ENCODE measurements around the gene PRPF40A. TPM values are rescaled to one million over a fixed set of nuclear protein-coding genes. Genes with fewer than 3 reads are reported as not detected.
"Not testable (repeated sequence)": the region's sequence is repeated elsewhere in the genome, so short reads cannot be mapped to it uniquely, and the experiment has no call there.

The PRPF40A gene
- total and polyA plus RNA-seq, 2 experiments from 2014 or later: 86.1 to 112 TPM

GRCh38 chr2:152743002-152743401, 25.7 kb upstream of the PRPF40A start:
- in situ Hi-C loops (cut with MboI): loop anchor here (25.0 kb wide), 1 partner anchor 769 kb away; no protein-coding TSS in a partner anchor
- TF ChIP-seq EZH2phosphoT487 (IDR thresholded peaks at IDR 0.05; ENCODE audit: insufficient read depth, low read depth) (no peak), EZH2 (IDR thresholded peaks at IDR 0.05; ENCODE audit: insufficient read depth, poor library complexity, severe bottlenecking) (no peak)

GRCh38 chr2:152740743-152741328, 23.6 kb upstream of the PRPF40A start:
- Histone ChIP-seq H3K27me3 (replicated peaks; ENCODE audit: insufficient read depth) (no peaks in the 10 kb centered on the region), H4K20me1 (ENCODE audit: insufficient read depth) (no peaks in the 10 kb centered on the region), H3K79me2 (ENCODE audit: insufficient read depth) (0 out of 2 replicates have a peak, but pooled peaks cover 9% of the 10 kb centered on the region), H3K4me3 (no peak overlapping the region), H2AFZ (no peak overlapping the region), H3K27ac (no peak overlapping the region), H3K9ac (no peak overlapping the region), H3K4me1 (ENCODE audit: insufficient read depth) (no peaks in the 10 kb centered on the region), H3K4me2 (ENCODE audit: unreplicated experiment) (no peak overlapping the region), H3F3A (ENCODE audit: insufficient read depth) (no peaks in the 10 kb centered on the region), H3K9me2 (ENCODE audit: insufficient read depth) (no peaks in the 10 kb centered on the region), H3K9me3 (ENCODE audit: low read depth) (no peaks in the 10 kb centered on the region), H3K36me3 (ENCODE audit: low read depth) (peaks cover 7% of the 10 kb centered on the region; the same call in 1 of the 2 replicates)
- peak; percentile 77 for DNase-seq
- TF ChIP-seq EZH2phosphoT487 (IDR thresholded peaks at IDR 0.05; ENCODE audit: insufficient read depth, low read depth) (no peak), EZH2 (IDR thresholded peaks at IDR 0.05; ENCODE audit: insufficient read depth, poor library complexity, severe bottlenecking) (no peak)
- 7 to 12% methylated on average over 2 of the region's 2 CpGs for WGBS, 2 experiments (ENCODE audit: low coverage in 1 of 2, low lambda C conversion rate in 2 of 2, missing lambda C conversion rate in 2 of 2)
- in situ Hi-C loops (cut with MboI): loop anchor here (25.0 kb wide), 1 partner anchor 771 kb away; no protein-coding TSS in a partner anchor

More at GRCh38 chr2:152743002-152743401, 25.7 kb upstream of the PRPF40A start:
- no peaks in the 10 kb centered on the region for H3F3A ChIP-seq (ENCODE audit: insufficient read depth)
- H3K27me3 ChIP-seq (replicated peaks; ENCODE audit: insufficient read depth): no peaks in the 10 kb centered on the region
- no peaks in the 10 kb centered on the region for H3K36me3 ChIP-seq (ENCODE audit: low read depth)
- no peaks in the 10 kb centered on the region for H3K9me3 ChIP-seq (ENCODE audit: low read depth)
- no peak overlapping the region for H3K27ac ChIP-seq
- H3K4me3 ChIP-seq: no peak overlapping the region
- H3K9ac ChIP-seq: no peak overlapping the region
- no peaks in the 10 kb centered on the region for H3K4me1 ChIP-seq (ENCODE audit: insufficient read depth)
- H3K9me2 ChIP-seq (ENCODE audit: insufficient read depth): no peaks in the 10 kb centered on the region
- peaks cover 9% of the 10 kb centered on the region; the same call in 1 of the 2 replicates for H3K79me2 ChIP-seq (ENCODE audit: insufficient read depth)
- H3K4me2 ChIP-seq (ENCODE audit: unreplicated experiment): no peak overlapping the region
- H2AFZ ChIP-seq: no peak overlapping the region
- WGBS, 2 experiments (ENCODE audit: low coverage in 1 of 2, low lambda C conversion rate in 2 of 2, missing lambda C conversion rate in 2 of 2): 80 to 82% methylated on average over 3 of the region's 3 CpGs
- peak; percentile 23 for DNase-seq
- H4K20me1 ChIP-seq (ENCODE audit: insufficient read depth): no peaks in the 10 kb centered on the region

GRCh38 chr2:152739705-152740104, 22.4 kb upstream of the PRPF40A start:
- not testable (repeated sequence) for H3K27ac ChIP-seq; DNase-seq; H3K4me3 ChIP-seq; H3K79me2 ChIP-seq (ENCODE audit: insufficient read depth); H3K36me3 ChIP-seq (ENCODE audit: low read depth); H3K27me3 ChIP-seq (replicated peaks; ENCODE audit: insufficient read depth); H3K9ac ChIP-seq; H3F3A ChIP-seq (ENCODE audit: insufficient read depth); H3K9me2 ChIP-seq (ENCODE audit: insufficient read depth); H3K4me1 ChIP-seq (ENCODE audit: insufficient read depth); H3K9me3 ChIP-seq (ENCODE audit: low read depth); H3K4me2 ChIP-seq (ENCODE audit: unreplicated experiment); H4K20me1 ChIP-seq (ENCODE audit: insufficient read depth); H2AFZ ChIP-seq
- WGBS, 2 experiments (ENCODE audit: low coverage in 1 of 2, low lambda C conversion rate in 2 of 2, missing lambda C conversion rate in 2 of 2): 47 to 69% methylated on average over 1 of the region's 1 CpG
- in situ Hi-C loops (cut with MboI): loop anchor here (25.0 kb wide), 1 partner anchor 773 kb away; no protein-coding TSS in a partner anchor

- Histone ChIP-seq H3K9me3 (ENCODE audit: low read depth) (no peaks in the 10 kb centered on the region), H3K36me3 (ENCODE audit: low read depth) (peaks cover 9% of the 10 kb centered on the region; the same call in 1 of the 2 replicates), H3K27me3 (replicated peaks; ENCODE audit: insufficient read depth) (no peaks in the 10 kb centered on the region), H3K79me2 (ENCODE audit: insufficient read depth) (peaks cover 10% of the 10 kb centered on the region), H3K4me2 (ENCODE audit: unreplicated experiment) (no peak overlapping the region), H4K20me1 (ENCODE audit: insufficient read depth) (0 out of 2 replicates have a peak, but pooled peaks cover 5% of the 10 kb centered on the region), H2AFZ (no peak overlapping the region), H3K4me3 (no peak overlapping the region), H3K27ac (no peak overlapping the region), H3K4me1 (ENCODE audit: insufficient read depth) (no peaks in the 10 kb centered on the region), H3K9me2 (ENCODE audit: insufficient read depth) (no peaks in the 10 kb centered on the region), H3F3A (ENCODE audit: insufficient read depth) (no peaks in the 10 kb centered on the region), H3K9ac (no peak overlapping the region)
- in situ Hi-C loops (cut with MboI): loop anchor here (25.0 kb wide), 1 partner anchor 774 kb away; no protein-coding TSS in a partner anchor
- no peak for TF ChIP-seq EZH2 (IDR thresholded peaks at IDR 0.05; ENCODE audit: insufficient read depth, poor library complexity, severe bottlenecking)
- no peak for TF ChIP-seq EZH2phosphoT487 (IDR thresholded peaks at IDR 0.05; ENCODE audit: insufficient read depth, low read depth)
- 97 to 100% methylated on average over 2 of the region's 2 CpGs for WGBS, 2 experiments (ENCODE audit: low coverage in 1 of 2, low lambda C conversion rate in 2 of 2, missing lambda C conversion rate in 2 of 2)
- no peak for DNase-seq
Observed at GRCh38 chr2:152738438-152738837, 21.2 kb upstream of the PRPF40A start.

- not testable (repeated sequence) for H3K4me2 ChIP-seq (ENCODE audit: unreplicated experiment); H3K36me3 ChIP-seq (ENCODE audit: low read depth); DNase-seq; H2AFZ ChIP-seq; H3K27me3 ChIP-seq (replicated peaks; ENCODE audit: insufficient read depth); H3K9ac ChIP-seq; H3K4me1 ChIP-seq (ENCODE audit: insufficient read depth); H3F3A ChIP-seq (ENCODE audit: insufficient read depth); H3K4me3 ChIP-seq; H3K9me2 ChIP-seq (ENCODE audit: insufficient read depth); H3K9me3 ChIP-seq (ENCODE audit: low read depth); H4K20me1 ChIP-seq (ENCODE audit: insufficient read depth); H3K27ac ChIP-seq
- 100% methylated on average over 1 of the region's 1 CpG for WGBS, 2 experiments (ENCODE audit: low coverage in 1 of 2, low lambda C conversion rate in 2 of 2, missing lambda C conversion rate in 2 of 2)
- H3K79me2 ChIP-seq (ENCODE audit: insufficient read depth): peaks cover 17% of the 10 kb centered on the region
- in situ Hi-C loops (cut with MboI): loop anchor here (25.0 kb wide), 1 partner anchor 775 kb away; no protein-coding TSS in a partner anchor
Observed at GRCh38 chr2:152737509-152737908, 20.2 kb upstream of the PRPF40A start.
